ENCODE data around the gene PSMA4.

GRCh38 chr15:78536134-78536533 lies 4.1 kb upstream of the PSMA4 start:
- TF ChIP-seq GATA2 (IDR thresholded peaks at IDR 0.05; ENCODE audit: low read depth, low read length) (no peak), GATA3 (IDR thresholded peaks at IDR 0.05; ENCODE audit: low read depth, low read length) (no peak)
